ENCODE data around the gene STIM2.

The STIM2 gene

GRCh38 chr4:26837993-26838842 is 22.4 kb upstream of the STIM2 start:
- DNase-seq (no peak), ATAC-seq (no peak)

GRCh38 chr4:26839016-26839415 is 21.6 kb upstream of the STIM2 start:
- ATAC-seq, result no peak
- DNase-seq, result no peak

DNA sequence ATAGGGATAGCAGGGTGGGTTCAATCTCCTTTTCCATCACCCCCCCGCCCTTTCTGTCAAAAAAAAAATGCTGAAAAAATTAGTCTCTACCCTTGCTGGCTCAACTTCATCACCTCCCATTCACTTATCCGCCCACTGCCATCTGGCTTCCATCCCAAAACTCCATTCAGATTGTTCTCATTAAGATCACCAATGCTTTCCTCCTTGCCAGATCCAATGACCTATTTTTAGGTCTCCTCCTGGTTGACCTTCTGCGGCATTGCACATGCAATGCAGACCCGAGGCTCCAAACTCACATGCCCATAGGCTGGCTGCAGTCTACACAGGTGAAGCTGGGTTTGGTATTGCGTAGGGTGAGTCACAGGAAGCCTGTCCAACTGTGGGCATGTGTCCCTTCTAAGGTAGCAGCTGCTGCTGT is 21.1 kb upstream of the STIM2 start:
- DNase-seq (no peak), ATAC-seq (no peak)

DNA sequence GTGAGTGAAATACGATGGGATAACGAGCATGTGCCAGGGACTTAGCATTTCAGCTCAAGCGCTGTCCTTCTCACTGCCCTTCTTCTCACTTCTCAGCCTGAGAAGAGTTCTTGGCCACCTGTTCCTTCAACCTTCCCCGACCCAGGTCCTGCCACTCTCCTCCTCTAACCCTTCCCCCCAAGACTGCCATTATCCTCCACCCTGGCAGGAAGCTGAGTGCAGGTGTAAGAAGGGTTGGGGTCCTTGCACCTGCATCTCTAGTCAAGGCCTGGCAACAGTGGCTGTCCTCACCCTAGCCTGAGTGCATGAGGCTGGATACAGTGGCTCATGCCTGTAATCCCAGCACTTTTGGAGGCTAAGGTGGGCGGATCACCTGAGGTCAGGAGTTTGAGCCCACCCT is 19.9 kb upstream of the STIM2 start:
- ATAC-seq, result no peak
- DNase-seq, result no peak

DNA sequence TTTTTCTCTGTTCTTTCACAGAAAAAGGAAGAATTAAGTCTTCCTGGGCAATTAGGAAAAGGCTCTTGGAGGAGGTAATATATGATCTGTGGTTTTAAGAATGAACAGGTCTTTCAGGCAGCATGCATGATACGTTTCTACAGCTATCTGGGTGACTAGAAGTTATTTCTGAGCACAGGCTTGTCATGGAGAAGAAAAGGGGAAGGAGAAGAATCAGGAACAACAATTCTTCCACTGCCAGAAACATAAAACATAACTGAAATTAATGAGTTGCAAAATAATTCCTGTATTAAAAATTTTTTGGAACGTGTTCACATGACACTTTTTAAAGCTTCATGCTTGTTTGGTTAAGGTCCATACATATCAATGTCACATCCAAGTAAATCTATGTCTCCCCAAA is 17.7 kb upstream of the STIM2 start:
- ATAC-seq, result no peak

DNA sequence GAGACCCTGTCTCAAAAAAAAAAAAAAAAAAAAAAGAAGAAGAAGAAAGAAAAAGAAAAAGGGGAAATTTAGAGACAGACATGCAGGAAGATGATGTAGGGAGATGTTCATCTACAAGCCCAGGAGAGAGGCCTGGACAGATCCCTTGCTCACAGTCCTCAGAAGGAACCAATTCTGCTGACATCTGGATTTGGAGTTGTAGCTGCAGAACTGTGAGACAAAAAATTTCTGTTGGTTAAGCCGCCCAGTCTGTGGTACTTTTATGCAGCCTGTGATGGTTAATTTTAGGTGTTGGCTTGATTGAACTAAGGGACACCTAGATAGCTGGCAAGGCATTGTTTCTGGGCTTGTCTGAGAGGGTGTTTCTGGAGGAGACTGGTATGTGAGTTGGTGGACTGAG is 10.1 kb upstream of the STIM2 start:
- ATAC-seq (no peak), DNase-seq (no peak)

More for the DNA sequence above, 17.7 kb upstream of the STIM2 start:
- DNase-seq, result no peak

DNA sequence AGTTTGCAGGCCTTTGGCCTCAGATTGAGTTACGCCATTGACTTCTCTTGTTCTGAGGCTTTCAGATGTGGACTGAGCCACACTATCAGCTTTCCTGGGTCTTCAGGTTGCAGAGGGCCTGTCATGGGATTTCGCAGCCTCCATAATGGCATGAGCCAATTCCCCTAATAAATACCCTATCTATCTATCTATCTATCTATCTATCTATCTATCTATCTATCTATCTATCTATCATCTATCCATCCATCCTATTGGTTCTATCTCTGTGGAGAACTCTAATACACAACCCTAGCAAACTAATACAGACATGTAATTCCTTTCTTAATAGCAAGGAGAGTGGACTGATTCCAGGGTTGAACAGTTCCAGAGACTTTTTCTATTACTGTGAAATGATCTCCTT is 9.5 kb upstream of the STIM2 start:
- ATAC-seq, result no peak
- no peak for DNase-seq

DNA sequence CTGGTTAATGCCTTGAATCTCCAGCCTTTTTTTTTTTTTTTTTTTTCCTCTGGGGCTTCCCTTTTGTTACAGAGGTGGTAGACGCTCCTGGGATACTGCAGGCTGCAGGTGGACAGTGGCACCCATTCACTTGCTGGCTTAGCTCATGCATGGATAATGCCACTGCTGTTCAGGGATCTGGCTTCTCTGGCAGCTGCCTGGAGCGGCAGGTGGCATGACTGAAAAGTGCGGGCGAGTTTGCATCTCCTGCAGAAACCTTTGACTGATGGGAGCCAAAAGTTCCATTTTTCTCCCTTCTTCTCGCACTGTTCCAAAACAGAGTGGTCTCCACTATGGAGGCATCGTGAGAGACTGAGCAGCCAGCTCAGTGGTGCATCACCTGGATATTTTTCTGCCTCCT is 5.9 kb upstream of the STIM2 start:
- DNase-seq (no peak), ATAC-seq (no peak)

DNA sequence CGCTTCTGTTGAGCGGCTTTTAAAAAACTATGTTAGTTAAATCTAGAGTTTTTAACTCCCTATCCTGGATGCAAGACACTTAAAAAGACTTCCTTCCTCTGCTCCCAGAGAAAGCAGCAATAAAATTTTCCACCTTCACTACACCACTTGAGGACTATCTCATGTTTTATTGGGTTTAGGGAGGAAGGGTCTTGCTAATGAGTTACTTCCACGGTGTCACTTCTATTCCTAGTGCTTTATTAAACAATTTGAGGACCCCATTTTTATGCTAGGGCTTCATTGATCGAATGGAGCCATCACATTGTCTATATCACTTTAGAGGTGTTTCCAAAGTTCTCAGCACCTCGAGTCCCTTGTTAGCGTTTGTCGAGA is 3.7 kb upstream of the STIM2 start:
- DNase-seq (no peak), ATAC-seq (no peak)

DNA sequence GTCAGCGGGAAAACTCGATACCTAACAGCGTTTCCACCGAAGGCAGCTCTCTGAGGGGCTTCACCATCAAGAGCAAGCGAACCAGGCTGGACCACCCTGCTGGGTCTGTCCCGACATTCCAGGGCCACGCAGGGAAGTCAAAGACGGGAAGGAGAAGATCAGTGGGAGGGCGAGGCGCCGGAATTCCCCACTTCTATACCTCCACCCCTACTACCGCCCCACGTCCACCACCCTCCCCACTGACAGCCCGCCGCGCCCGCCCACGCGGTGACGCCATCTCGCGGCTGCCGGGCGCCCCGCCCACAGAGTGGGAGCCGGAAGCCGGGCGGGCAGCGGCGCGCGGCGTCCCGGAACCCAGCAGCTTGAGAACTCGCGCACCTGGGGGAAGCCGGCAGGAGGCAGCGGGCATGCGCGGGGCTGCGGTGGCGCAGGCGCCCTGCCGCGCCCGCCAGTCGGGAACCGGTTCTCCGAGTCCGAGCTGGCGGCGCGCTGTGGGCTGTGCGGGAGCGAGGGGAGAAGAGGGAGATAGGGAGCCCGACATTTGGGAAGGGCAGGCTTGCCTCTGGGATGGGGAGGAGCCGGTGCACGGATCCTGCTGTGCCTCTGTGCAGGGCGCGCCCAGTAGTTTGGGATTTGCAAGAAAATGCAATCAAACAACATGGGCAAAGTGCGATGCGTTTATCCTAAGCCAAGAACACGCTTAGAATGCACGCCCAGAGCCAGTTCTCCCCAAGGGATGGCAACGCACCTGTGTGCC is 3.2 kb upstream of the STIM2 start:
- DNase-seq (peak; percentile 94), ATAC-seq (peak; percentile 53)

DNA sequence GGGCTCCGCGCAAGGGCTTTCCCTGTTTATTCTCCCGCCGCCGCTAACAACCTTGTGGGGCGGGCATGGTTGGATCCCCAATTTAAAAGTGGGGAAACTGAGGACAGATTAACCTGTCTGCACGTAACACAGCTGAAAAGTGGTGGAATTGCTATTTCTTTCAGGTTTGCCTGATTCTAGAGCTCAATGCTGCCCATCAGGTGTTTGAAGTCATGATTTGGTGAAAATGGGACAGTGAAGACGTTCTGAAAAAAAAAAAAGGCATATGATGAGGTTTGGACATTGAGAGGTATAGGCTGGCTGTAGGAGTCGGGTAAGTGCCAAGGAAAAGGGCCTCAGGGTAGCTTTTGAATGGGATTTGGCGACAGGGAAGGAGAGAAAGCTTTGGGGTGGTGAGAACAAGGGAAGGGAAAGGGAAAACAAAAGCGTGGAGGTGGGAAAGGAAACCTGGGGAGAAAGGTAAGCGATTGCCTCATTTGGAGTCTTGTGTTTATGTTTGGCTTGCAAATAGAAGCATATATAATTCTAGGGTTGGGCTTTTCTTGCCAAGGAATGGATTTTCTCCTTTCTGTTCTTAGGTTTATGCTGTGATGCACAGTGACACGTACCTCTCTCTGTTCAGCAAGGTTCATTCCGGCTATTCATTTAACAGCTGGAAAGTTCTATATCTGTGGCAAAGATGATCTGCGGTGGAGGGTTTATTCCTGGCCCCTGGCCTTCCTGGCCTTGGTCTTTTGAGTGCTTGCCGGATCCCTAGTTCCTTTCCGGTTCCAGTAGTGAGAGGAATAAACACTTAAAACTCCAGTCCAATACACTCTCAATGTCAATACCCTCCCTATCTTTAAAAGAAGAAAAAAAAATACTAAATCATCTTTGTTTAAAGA is 2.4 kb upstream of the STIM2 start:
- ATAC-seq (no peak), DNase-seq (no peak)

- no peak for ATAC-seq
- no peak for DNase-seq
Measured at GRCh38 chr4:26858947-26859401, 1.7 kb upstream of the STIM2 start.

DNA sequence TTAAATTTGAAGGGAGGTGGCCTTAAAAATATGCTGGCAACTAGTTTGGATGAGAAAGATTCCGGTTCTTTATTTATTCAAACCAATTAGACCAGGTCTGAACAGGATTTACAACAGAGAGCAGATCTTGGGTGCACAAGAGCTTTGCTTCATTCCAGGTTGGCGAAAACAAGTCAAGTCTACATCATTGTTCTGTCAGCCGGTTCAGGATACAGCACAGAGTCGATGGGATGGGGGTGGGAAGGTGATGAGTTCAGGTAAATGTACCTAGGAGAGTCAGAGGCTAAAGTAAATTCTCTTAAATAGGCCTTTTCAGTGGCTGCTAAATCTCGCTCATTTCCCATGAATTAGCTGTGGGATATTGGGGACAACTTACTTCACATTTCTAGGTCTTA is 882 bp upstream of the STIM2 start:
- DNase-seq, result no peak
- ATAC-seq, result no peak

- ATAC-seq, result peak; percentile 10
- DNase-seq, result peak; percentile 64
Measured at GRCh38 chr4:26860922-26861433, 337 bp downstream of the STIM2 start.

GRCh38 chr4:26861434-26862186 is 969 bp downstream of the STIM2 start:
- DNase-seq, result peak; percentile 76
- peak; percentile 24 for ATAC-seq

DNA sequence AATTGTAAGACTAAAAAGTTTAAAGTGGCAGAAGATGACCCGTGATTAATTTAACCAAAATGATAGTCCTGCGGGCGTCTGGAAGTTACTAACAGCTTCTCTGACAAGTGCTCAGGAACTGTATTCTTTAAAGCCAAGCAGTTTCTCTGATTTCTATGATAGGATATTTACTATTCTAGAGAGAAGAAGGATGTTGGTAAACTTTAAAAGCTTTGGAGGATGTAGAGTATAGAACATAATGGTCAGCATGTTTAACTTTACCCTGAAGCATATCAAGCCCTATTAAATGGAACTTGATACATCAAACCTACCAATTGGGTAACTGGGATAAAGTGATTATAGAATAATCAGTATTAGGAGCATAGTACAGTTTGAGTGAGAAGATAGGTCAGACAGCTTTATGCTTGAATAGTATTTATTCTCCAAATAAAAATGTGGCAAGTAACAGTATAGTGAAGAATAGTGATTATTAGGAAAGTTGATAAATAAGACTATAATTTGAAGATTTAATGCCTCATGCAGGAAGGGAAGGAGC is 1.8 kb downstream of the STIM2 start:
- no peak for ATAC-seq
- no peak for DNase-seq

DNA sequence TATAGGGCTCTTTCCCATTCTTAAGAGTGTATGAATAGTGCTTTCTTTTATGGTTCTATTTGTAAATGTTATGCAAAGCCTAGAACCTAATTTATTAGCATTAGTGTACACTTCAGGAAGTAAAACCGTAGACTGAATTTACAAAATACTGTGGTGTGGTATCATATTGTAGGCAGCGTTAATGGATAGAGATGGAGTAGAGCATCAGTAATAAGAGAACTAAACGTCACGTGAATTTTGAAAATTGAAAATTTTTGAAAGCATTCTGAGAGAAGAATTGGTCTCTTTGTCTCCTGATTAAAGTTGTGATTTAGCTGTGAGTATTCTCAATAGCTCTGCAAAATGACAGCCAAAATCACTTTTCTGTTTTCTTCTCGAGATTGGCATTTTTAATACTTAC is 2.9 kb downstream of the STIM2 start:
- no peak for DNase-seq
- ATAC-seq, result no peak

GRCh38 chr4:26864899-26865298 is 4.3 kb downstream of the STIM2 start:
- ATAC-seq, result no peak
- no peak for DNase-seq

- ATAC-seq, result no peak
- DNase-seq, result no peak
Measured at GRCh38 chr4:26866203-26866602, 5.6 kb downstream of the STIM2 start.

GRCh38 chr4:26866781-26867180 is 6.1 kb downstream of the STIM2 start:
- ATAC-seq (no peak), DNase-seq (no peak)

All from stimulated activated naive CD8-positive, alpha-beta T cell treated with anti-CD3 and anti-CD28 coated beads, Interleukin-15, Interleukin-2, amounts not matched to agents 100 U/mL and 50 U/mL, for 24 hours (primary cell).